Esophagus muscularis mucosa (tissue), 4 donors: Measurements from ENCODE around the gene DLST. TPM values are rescaled to one million over a fixed set of nuclear protein-coding genes. Genes with fewer than 3 reads are reported as not detected.
"Not testable (repeated sequence)": the region's sequence is repeated elsewhere in the genome, so short reads cannot be mapped to it uniquely, and the experiment has no call there.

ENCODE experiments used
- DNase-seq: peaks from one replicate; pipeline ENCODE4 v3.0.0-alpha.2; 2017; ENCODE audit errors: extremely low spot score
- H3K27ac ChIP-seq, 4 donors: fragments of 200-600 bp; sonication (generic); replicated peaks in 1 of 4; 1 replicate in 3 of 4; 2 replicates in 1 of 4; pipeline ENCODE4 v1.5.1; 2016 to 2019; ENCODE audit warnings: mild to moderate bottlenecking in 1 of 4
- H3K27me3 ChIP-seq, 4 donors: fragments of 200-600 bp; sonication (generic); one replicate each; pipeline versions ENCODE4 v1.5.1 to v1.6.0; 2016 to 2019
- H3K36me3 ChIP-seq, 4 donors: fragments of 200-600 bp; sonication (generic); one replicate each; pipeline ENCODE4 v1.5.1; 2016 to 2019
- H3K4me1 ChIP-seq, 4 donors: fragments of 200-600 bp; sonication (generic); one replicate each; pipeline ENCODE4 v1.5.1; 2016 to 2019
- H3K4me3 ChIP-seq, 4 donors: fragments of 200-600 bp; sonication (generic); 1 replicate in 2 of 4; 2 replicates in 2 of 4; pipeline ENCODE4 v1.5.1; 2016 to 2019; ENCODE audit warnings: mild to moderate bottlenecking in 4 of 4, moderate library complexity in 1 of 4
- H3K9me3 ChIP-seq, 4 donors: fragments of 200-600 bp; sonication (generic); 1 replicate in 3 of 4; 2 replicates in 1 of 4; pipeline ENCODE4 v1.5.1; 2016 to 2019
- CTCF ChIP-seq, 3 experiments: fragments of 200-600 bp in 2 of 3; fragments of 450-650 bp in 1 of 3; sonication (generic) in 2 of 3; IDR thresholded peaks; one replicate each; pipeline ENCODE4 v1.5.1; 2017 to 2019; ENCODE audit warnings: antibody characterized with exemption in 3 of 3, mild to moderate bottlenecking in 2 of 3, moderate library complexity in 1 of 3
- EP300 ChIP-seq: sonication (generic); formaldehyde crosslinking; IDR thresholded peaks from one replicate; pipeline ENCODE4 v1.6.1; 2017; ENCODE audit warnings: antibody characterized with exemption
- POLR2A ChIP-seq: fragments of 450-650 bp; IDR thresholded peaks from one replicate; pipeline ENCODE4 v1.6.1; 2017; ENCODE audit warnings: antibody characterized with exemption, moderate library complexity, mild to moderate bottlenecking, low read depth
- POLR2AphosphoS5 ChIP-seq, 2 donors: sonication (generic); formaldehyde crosslinking; IDR thresholded peaks; one replicate each; pipeline ENCODE4 v1.6.1; 2017; ENCODE audit warnings: antibody characterized with exemption in 2 of 2
- WGBS: methylation state at CpG from one replicate; pipeline ENCODE4 v1.1.5; 2018; 5-methylcytosine and 5-hydroxymethylcytosine counted together
- intact Hi-C: fragments of 100-400 bp; cut with DNase I; formaldehyde crosslinking; loops from one replicate; pipeline ENCODE4 v1.15.1; 2023
- total RNA-seq, 4 donors: library from RNA; depleted of rRNA; stranded (reverse); fragments of >200 nt; gene quantifications; one replicate each; pipeline versions ENCODE4 v1.1.0 to v1.2.1, GENCODE V29; 2016

DLST gene
- total RNA-seq, 4 donors from 2014 or later: 72.7 to 96.2 (median 88.5) TPM

- intact Hi-C loops: no loop called here
- 78% methylated on average over 6 of the region's 6 CpGs for WGBS
- peaks cover 0 to 2% (median 0%) of the 10 kb centered on the region in 4 donors for H3K27me3 ChIP-seq
These were observed 47.5 kb downstream of the DLST start for GRCh38 chr14:74929242-74929641.

DNA sequence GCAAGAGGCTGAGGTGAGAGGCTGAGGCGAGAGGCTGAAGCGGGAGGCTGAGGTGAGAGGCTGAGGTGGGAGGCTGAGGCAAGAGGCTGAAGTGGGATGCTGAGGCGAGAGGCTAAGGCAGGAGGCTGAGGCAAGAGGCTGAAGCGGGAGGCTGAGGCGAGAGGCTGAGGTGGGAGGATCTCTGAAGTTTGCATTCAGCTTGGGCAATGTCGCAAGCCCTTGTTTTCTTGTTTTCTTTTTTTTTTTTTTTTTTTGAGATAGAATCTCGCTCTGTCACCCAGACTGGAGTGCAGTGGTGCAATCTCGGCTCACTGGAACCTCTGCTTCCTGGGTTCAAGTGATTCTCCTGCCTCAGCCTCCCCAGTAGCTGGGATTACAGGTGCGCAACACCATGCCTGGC lies 50.0 kb downstream of the DLST start:
- H3K27me3 ChIP-seq: peaks cover 0 to 15% (median 0%) of the 10 kb centered on the region in 4 donors
- DNase-seq, H3K27ac ChIP-seq, H3K36me3 ChIP-seq, H3K4me3 ChIP-seq, intact Hi-C loops, H3K9me3 ChIP-seq: not testable (repeated sequence)
- H3K4me1 ChIP-seq: peaks cover 18 to 29% (median 22%) of the 10 kb centered on the region in 4 donors
- WGBS: 86% methylated on average over 9 of the region's 9 CpGs

More at GRCh38 chr14:74929242-74929641, 47.5 kb downstream of the DLST start:
- no peaks in the 10 kb centered on the region for H3K36me3 ChIP-seq
- H3K4me3 ChIP-seq: no peak overlapping the region
- TF ChIP-seq CTCF (IDR thresholded peaks at IDR 0.05): no peak
- no peak for TF ChIP-seq POLR2AphosphoS5 (IDR thresholded peaks at IDR 0.05)
- TF ChIP-seq EP300: no peak
- TF ChIP-seq POLR2A: no peak
- H3K4me1 ChIP-seq: peaks cover 6 to 15% (median 11%) of the 10 kb centered on the region in 4 donors
- no peaks in the 10 kb centered on the region for H3K9me3 ChIP-seq
- DNase-seq: no peak
- H3K27ac ChIP-seq: no peak overlapping the region

DNA sequence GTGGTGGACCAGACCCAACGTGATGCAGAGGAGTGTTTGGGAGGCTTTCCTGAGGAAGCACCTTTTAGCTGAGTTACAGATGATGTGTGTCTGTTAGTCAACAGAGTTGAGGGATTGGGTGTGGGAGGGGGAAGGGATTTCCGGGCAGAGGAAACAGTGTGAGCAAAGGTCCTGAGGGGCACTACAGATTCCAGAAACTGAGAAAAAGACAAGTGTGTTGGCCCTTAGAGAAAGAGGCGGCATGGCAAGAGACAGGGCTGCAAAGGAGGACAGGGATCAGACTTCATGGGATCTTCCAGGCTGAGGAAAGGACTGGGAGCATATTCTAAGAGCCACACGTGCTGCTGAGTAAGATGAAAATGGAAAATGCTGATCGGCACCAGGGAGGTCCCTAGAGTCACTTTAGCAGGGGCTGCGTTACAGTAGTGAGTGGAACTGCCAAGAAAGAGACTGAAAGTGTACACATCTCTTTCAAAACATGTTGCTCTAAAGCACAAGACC lies 50.7 kb downstream of the DLST start:
- WGBS: 19% methylated on average over 6 of the region's 6 CpGs
- intact Hi-C loops: no loop called here
- Histone ChIP-seq H3K4me1 (peaks cover 18 to 29% (median 22%) of the 10 kb centered on the region in 4 donors), H3K4me3 (no peak overlapping the region), H3K27me3 (peaks cover 0 to 15% (median 0%) of the 10 kb centered on the region in 4 donors), H3K9me3 (no peaks in the 10 kb centered on the region), H3K36me3 (no peaks in the 10 kb centered on the region), H3K27ac (peak overlapping the region in 1 of 4 donors; percentile 42)
- DNase-seq: no peak
- no peak for TF ChIP-seq CTCF (IDR thresholded peaks at IDR 0.05)
- no peak for TF ChIP-seq POLR2AphosphoS5 (IDR thresholded peaks at IDR 0.05)
- TF ChIP-seq EP300: no peak
- TF ChIP-seq POLR2A: no peak

GRCh38 chr14:74932936-74933335 lies 51.2 kb downstream of the DLST start:
- H3K4me3 ChIP-seq, DNase-seq, H3K9me3 ChIP-seq, intact Hi-C loops, H3K36me3 ChIP-seq: not testable (repeated sequence)
- H3K4me1 ChIP-seq: peaks cover 18 to 29% (median 22%) of the 10 kb centered on the region in 4 donors
- peaks cover 0 to 15% (median 0%) of the 10 kb centered on the region in 4 donors for H3K27me3 ChIP-seq
- peak overlapping the region in 1 of 4 donors; percentile 42 for H3K27ac ChIP-seq
- WGBS: 82% methylated on average over 4 of the region's 4 CpGs

DNA sequence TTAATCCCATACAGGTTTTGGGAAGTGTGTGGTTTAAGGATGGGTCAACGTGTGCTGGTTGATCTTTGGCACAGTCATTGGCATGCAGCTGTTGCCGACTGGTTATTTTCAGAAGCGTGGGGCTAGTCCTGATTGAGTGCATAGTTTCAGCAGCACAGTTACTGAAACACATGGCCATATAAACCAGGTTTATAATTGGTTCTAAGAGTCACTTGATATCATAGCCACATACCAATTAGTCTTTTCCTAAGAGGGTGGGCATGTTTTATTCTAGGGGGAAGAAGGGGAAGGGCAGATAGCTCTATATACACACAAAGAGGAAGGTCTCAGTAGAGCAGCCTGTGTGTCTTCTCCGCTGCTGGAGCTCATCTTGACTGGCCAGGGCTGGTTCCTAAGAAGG lies 52.3 kb downstream of the DLST start:
- DNase-seq: no peak
- H3K4me3 ChIP-seq: no peak overlapping the region
- TF ChIP-seq POLR2AphosphoS5 (IDR thresholded peaks at IDR 0.05) (no peak), EP300 (no peak), POLR2A (no peak), CTCF (IDR thresholded peaks at IDR 0.05) (no peak)
- no peaks in the 10 kb centered on the region for H3K9me3 ChIP-seq
- intact Hi-C loops: no loop called here
- H3K36me3 ChIP-seq: no peaks in the 10 kb centered on the region
- H3K27ac ChIP-seq: no peak overlapping the region
- WGBS: 40% methylated on average over 4 of the region's 4 CpGs
- peaks cover 18 to 33% (median 26%) of the 10 kb centered on the region in 4 donors for H3K4me1 ChIP-seq
- H3K27me3 ChIP-seq: peaks cover 0 to 15% (median 0%) of the 10 kb centered on the region in 4 donors
